ENCODE measurements around the gene ZNF468. TPM values are rescaled to one million over a fixed set of nuclear protein-coding genes. Genes with fewer than 3 reads are reported as not detected.

Gene ZNF468
- polyA plus RNA-seq, 1 donor (not counting 4 experiments of a cell fraction or from before 2014, with no cell fraction given), result 18.0 TPM

DNA sequence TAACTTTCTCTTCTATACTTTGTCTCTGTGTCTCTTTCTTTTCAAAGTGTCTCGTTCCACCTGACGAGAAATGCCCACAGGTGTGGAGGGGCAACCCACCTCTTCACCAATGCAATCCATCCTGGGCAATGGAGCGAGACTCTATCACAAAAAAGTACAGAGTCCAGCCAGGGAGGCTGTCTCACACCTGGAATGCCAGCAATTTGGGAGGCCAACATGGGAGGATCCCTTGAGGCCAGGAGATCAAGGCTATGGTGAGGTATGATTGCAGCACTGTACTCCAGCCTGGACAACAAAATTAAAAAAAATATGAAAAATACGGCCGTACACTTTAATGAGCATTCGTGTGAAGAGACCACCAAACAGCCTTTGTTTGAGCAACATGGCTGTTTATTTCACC is 68.0 kb downstream of the ZNF468 start:
- Histone ChIP-seq H3K4me1 (ENCODE audit: control insufficient read depth, extremely low read depth, insufficient read depth, low read length) (peaks cover 2% of the 10 kb centered on the region), H3K9ac (ENCODE audit: control insufficient read depth, extremely low read depth, insufficient read depth, low read length) (no peak overlapping the region), H3K9me1 (ENCODE audit: control insufficient read depth, extremely low read depth, insufficient read depth, low read length) (no peaks in the 10 kb centered on the region), H3K27ac (ENCODE audit: control insufficient read depth, insufficient read depth, low read length) (no peak overlapping the region), H3K27me3 (ENCODE audit: control insufficient read depth, extremely low read depth, insufficient read depth, low read length) (no peaks in the 10 kb centered on the region), H4K20me1 (ENCODE audit: control insufficient read depth, extremely low read depth, insufficient read depth, low read length) (no peaks in the 10 kb centered on the region), H2AFZ (ENCODE audit: control insufficient read depth, low read length) (no peak overlapping the region), H3K79me2 (ENCODE audit: control insufficient read depth, insufficient read depth, low read length) (no peaks in the 10 kb centered on the region), H3K4me2 (ENCODE audit: control insufficient read depth, extremely low read depth, insufficient read depth, low read depth, low read length) (no peak overlapping the region), H3K36me3 (ENCODE audit: control insufficient read depth in 2 of 2, extremely low read depth in 1 of 2, insufficient read depth in 2 of 2, low read length in 2 of 2) (no peaks in the 10 kb centered on the region), H3K4me3 (ENCODE audit: control insufficient read depth in 2 of 3, extremely low read depth in 1 of 3, insufficient read depth in 2 of 3, low read depth in 1 of 3, low read length in 3 of 3) (no peak overlapping the region), H3K9me3 (ENCODE audit: control insufficient read depth, low read depth, low read length) (peaks cover 5% of the 10 kb centered on the region)
- no peak for TF ChIP-seq EZH2 (IDR thresholded peaks at IDR 0.05; ENCODE audit: low read length)
- TF ChIP-seq, protein P1, sequence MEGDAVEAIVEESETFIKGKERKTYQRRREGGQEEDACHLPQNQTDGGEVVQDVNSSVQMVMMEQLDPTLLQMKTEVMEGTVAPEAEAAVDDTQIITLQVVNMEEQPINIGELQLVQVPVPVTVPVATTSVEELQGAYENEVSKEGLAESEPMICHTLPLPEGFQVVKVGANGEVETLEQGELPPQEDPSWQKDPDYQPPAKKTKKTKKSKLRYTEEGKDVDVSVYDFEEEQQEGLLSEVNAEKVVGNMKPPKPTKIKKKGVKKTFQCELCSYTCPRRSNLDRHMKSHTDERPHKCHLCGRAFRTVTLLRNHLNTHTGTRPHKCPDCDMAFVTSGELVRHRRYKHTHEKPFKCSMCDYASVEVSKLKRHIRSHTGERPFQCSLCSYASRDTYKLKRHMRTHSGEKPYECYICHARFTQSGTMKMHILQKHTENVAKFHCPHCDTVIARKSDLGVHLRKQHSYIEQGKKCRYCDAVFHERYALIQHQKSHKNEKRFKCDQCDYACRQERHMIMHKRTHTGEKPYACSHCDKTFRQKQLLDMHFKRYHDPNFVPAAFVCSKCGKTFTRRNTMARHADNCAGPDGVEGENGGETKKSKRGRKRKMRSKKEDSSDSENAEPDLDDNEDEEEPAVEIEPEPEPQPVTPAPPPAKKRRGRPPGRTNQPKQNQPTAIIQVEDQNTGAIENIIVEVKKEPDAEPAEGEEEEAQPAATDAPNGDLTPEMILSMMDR (optimal IDR thresholded peaks at IDR 0.05 in 1 of 3, IDR thresholded peaks at IDR 0.05 in 1 of 3, conservative IDR thresholded peaks at IDR 0.05 in 1 of 3; ENCODE audit: extremely low read depth in 1 of 3, insufficient read depth in 2 of 3, low read length in 3 of 3), result no peak
- dilution Hi-C loops (cut with MboI; ENCODE audit: extremely low pct_ligation_motif_present, low sequenced_read_pairs), result no loop called here
- no peak for FAIRE-seq
- DNase-seq (ENCODE audit: low read depth, low spot score), result no peak

Small RNA genes within 50 kb of the gene (small RNA-seq; reads per million reads assigned to genes)
- gene ZNF320 (ENCODE audit: insufficient read length in 3 of 3, low read depth in 3 of 3, low replicate concordance in 1 of 3), result 0 to 0.33 (median 0.25) reads per million in 3 experiments

Other genes with a start within 250 kb of the ZNF468 start
- 18.3 to 67.3 TPM (median 47.3 TPM) in 3 replicates for gene ZNF83, start 219.3 kb downstream of the ZNF468 start, polyA plus RNA-seq
- 2.8 to 2.9 TPM (median 2.9 TPM) in 3 replicates for gene ZNF611, start 122.6 kb downstream of the ZNF468 start, polyA plus RNA-seq
- 5.0 to 8.5 TPM (median 7.6 TPM) in 3 replicates for gene ZNF600, start 70.8 kb downstream of the ZNF468 start, polyA plus RNA-seq
- gene ZNF28, start 36.0 kb downstream of the ZNF468 start, polyA plus RNA-seq, result 10.9 to 20.8 TPM (median 15.1 TPM) in 3 replicates
- gene ZNF320, start 40.0 kb upstream of the ZNF468 start, polyA plus RNA-seq, result 10.5 to 29.9 TPM (median 12.5 TPM) in 3 replicates
- 2.0 to 3.1 TPM (median 2.2 TPM) in 3 replicates for gene ZNF888, start 65.8 kb upstream of the ZNF468 start, polyA plus RNA-seq
- gene ZNF816, start 105.3 kb upstream of the ZNF468 start, polyA plus RNA-seq, result 2.1 to 5.1 TPM (median 4.3 TPM) in 3 replicates
- gene ERVV-1, start 156.3 kb upstream of the ZNF468 start, polyA plus RNA-seq, result not detected in 3 replicates
- gene ERVV-2, start 187.1 kb upstream of the ZNF468 start, polyA plus RNA-seq, result not detected in 3 replicates
- gene ZNF160, start 245.8 kb upstream of the ZNF468 start, polyA plus RNA-seq, result 10.2 to 14.4 TPM (median 12.6 TPM) in 3 replicates

All from keratinocyte (primary cell).